Natural killer cell treated with Interleukin-12 subunit alpha and Interleukin-12 subunit beta and Interleukin-15 and Interleukin-18, amount 100 ng/mL, for 72 hours (primary cell): ENCODE results near the gene RUVBL2. TPM values are rescaled to one million over a fixed set of nuclear protein-coding genes. Genes with fewer than 3 reads are reported as not detected.

Experiments used
- ATAC-seq, 2 donors: fragments of 150-1000 bp; cut with Tn5 transposase in 1 of 2; sonication (Bioruptor Pico), chemical (Tn5 transposase) in 1 of 2; 2 replicates each; pipeline ENCODE4 v1.10.0; 2021
- DNase-seq: peaks from one replicate; pipeline ENCODE4 v3.0.0; 2022; ENCODE audit warnings: low spot score
- H3K27ac Mint-ChIP-seq, 2 donors: 1 replicate in 1 of 2; 2 replicates in 1 of 2; pipeline ENCODE4 v1.8.0; 2022; ENCODE audit warnings: mixed read lengths in 2 of 2, mild to moderate bottlenecking in 1 of 2, moderate library complexity in 1 of 2
- H3K27me3 Mint-ChIP-seq, 2 donors: 1 replicate in 1 of 2; 2 replicates in 1 of 2; pipeline ENCODE4 v1.8.0; 2022; ENCODE audit warnings: mixed read lengths in 2 of 2
- H3K36me3 Mint-ChIP-seq: one replicate; pipeline ENCODE4 v1.8.0; 2022; ENCODE audit warnings: mixed read lengths
- H3K4me1 Mint-ChIP-seq, 2 donors: 1 replicate in 1 of 2; 2 replicates in 1 of 2; pipeline ENCODE4 v1.8.0; 2022; ENCODE audit warnings: low read depth in 2 of 2, mixed read lengths in 2 of 2, mild to moderate bottlenecking in 1 of 2
- H3K4me3 Mint-ChIP-seq: one replicate; pipeline ENCODE4 v1.8.0; 2022; ENCODE audit warnings: mixed read lengths
- H3K9me3 Mint-ChIP-seq: 2 replicates; pipeline ENCODE4 v1.8.0; 2022; ENCODE audit warnings: mixed read lengths
- total RNA-seq, 2 donors: library from RNA; stranded (reverse); gene quantifications; one replicate each; pipeline ENCODE4 v1.2.3, GENCODE V29; 2022

RUVBL2 gene
- total RNA-seq, 2 donors from 2014 or later, result 101 to 173 TPM

DNA sequence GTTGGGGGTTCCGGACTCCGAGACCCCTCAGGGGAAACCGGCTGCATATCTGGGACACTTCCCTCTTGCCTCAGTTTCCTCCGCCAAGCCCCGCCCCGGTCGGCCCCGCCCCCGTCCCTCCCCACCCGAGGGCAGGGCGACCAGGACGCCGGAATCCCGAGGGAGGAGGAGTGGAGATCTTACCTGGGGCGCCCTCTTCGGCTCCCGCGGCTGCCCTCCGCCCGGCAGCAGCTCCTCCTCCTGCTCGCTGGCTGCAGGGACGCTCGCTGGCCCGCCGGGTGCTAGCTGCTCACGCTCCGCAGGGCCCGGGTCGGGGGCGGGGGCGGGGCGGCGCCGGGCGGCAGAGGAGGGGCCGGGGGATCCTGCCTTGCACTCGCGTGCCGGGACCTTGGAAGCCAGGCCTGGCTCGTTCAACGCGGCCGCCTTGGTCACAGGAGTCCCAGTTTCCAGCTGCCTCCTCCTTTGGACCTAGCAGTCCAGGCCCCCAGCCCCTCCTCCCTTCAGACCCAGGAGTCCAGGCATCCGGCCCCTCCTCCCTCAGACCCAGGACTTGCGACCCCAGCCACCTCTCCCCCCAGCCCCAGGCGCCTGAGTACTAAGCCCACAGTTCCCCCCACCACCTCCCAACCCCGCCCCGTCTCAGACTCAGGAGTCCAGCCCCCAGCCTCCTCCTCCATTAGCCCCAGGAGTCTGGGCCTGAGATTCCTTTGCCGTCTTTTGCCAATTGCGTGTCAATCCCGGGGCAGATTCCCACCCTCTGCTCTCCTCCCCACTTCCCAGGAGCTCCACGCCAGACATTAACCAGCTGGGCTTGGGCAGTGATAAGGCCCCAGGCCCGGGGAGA, 71.3 kb downstream of the RUVBL2 start, which contains the start of gene NTF4:
Gene NTF4, minus strand, starts transcription at position 51 of the 844 bp plus-strand sequence. CDS start 2,821 bp downstream, outside the sequence.
- ATAC-seq, result no peak

More for the DNA sequence above, 71.3 kb downstream of the RUVBL2 start, which contains the start of gene NTF4:
- Mint-ChIP-seq H3K27ac (no peak within 1 kb of the TSS), H3K4me3 (no peak within 1 kb of the TSS), H3K9me3 (peaks cover 4% of the 10 kb centered on the region), H3K36me3 (no peaks in the 10 kb centered on the region), H3K27me3 (peaks cover 39 to 53% of the 10 kb centered on the region in 2 donors), H3K4me1 (peaks cover 0 to 7% of the 10 kb centered on the region in 2 donors)
- DNase-seq, result no peak

Other genes starting within 250 kb of the RUVBL2 start
- not detected for gene IZUMO1, start 247.0 kb upstream of the RUVBL2 start, total RNA-seq
- gene FUT1, start 241.2 kb upstream of the RUVBL2 start, total RNA-seq, result under 1 TPM in 1 of 2 donors, not detected in 1; 0.21 TPM
- gene FGF21, start 238.4 kb upstream of the RUVBL2 start, total RNA-seq, result not detected
- gene BCAT2, start 182.9 kb upstream of the RUVBL2 start, total RNA-seq, result 10 to 100 TPM; 31.7 to 40.4 TPM
- under 1 TPM in 1 of 2 donors, not detected in 1; 0.26 TPM for gene HSD17B14, start 157.4 kb upstream of the RUVBL2 start, total RNA-seq
- gene PLEKHA4, start 125.3 kb upstream of the RUVBL2 start, total RNA-seq, result 1 to 10 TPM; 3.8 to 5.4 TPM
- gene PPP1R15A, start 121.5 kb upstream of the RUVBL2 start, total RNA-seq, result 100 to 1,000 TPM in 1 of 2 donors, 10 to 100 TPM in 1; 74.1 to 111 TPM
- gene TULP2, start 95.1 kb upstream of the RUVBL2 start, total RNA-seq, result not detected
- gene NUCB1, start 93.6 kb upstream of the RUVBL2 start, total RNA-seq, result 100 to 1,000 TPM; 213 to 270 TPM
- under 1 TPM in 1 of 2 donors, not detected in 1; 0.43 TPM for gene DHDH, start 60.2 kb upstream of the RUVBL2 start, total RNA-seq
- 100 to 1,000 TPM; 203 to 305 TPM for gene BAX, start 39.0 kb upstream of the RUVBL2 start, total RNA-seq
- 1,000 to 10,000 TPM; 1,643 to 2,467 TPM for gene FTL, start 28.6 kb upstream of the RUVBL2 start, total RNA-seq
- gene GYS1, start 578 bp upstream of the RUVBL2 start, total RNA-seq, result 100 to 1,000 TPM in 1 of 2 donors, 10 to 100 TPM in 1; 85.7 to 119 TPM
- gene LHB, start 23.2 kb downstream of the RUVBL2 start, total RNA-seq, result not detected
- not detected for gene CGB3, start 30.4 kb downstream of the RUVBL2 start, total RNA-seq
- gene CGB2, start 38.0 kb downstream of the RUVBL2 start, total RNA-seq, result not detected
- not detected for gene CGB1, start 43.0 kb downstream of the RUVBL2 start, total RNA-seq
- not detected for gene CGB5, start 50.0 kb downstream of the RUVBL2 start, total RNA-seq
- not detected for gene CGB8, start 55.2 kb downstream of the RUVBL2 start, total RNA-seq
- gene CGB7, start 63.9 kb downstream of the RUVBL2 start, total RNA-seq, result not detected
- gene NTF4, start 70.9 kb downstream of the RUVBL2 start, total RNA-seq, result not detected
- gene KCNA7, start 78.8 kb downstream of the RUVBL2 start, total RNA-seq, result not detected
- gene SNRNP70, start 91.6 kb downstream of the RUVBL2 start, total RNA-seq, result 100 to 1,000 TPM; 185 to 346 TPM
- 1 to 10 TPM; 6.0 to 6.1 TPM for gene LIN7B, start 120.5 kb downstream of the RUVBL2 start, total RNA-seq
- gene C19orf73, start 125.3 kb downstream of the RUVBL2 start, total RNA-seq, result 1 to 10 TPM in 1 of 2 donors, under 1 TPM in 1; 0.95 to 2.9 TPM
- gene PPFIA3, start 125.7 kb downstream of the RUVBL2 start, total RNA-seq, result 10 to 100 TPM in 1 of 2 donors, 1 to 10 TPM in 1; 7.0 to 11.3 TPM
- not detected for gene HRC, start 161.5 kb downstream of the RUVBL2 start, total RNA-seq
- gene TRPM4, start 163.9 kb downstream of the RUVBL2 start, total RNA-seq, result not detected